Neural cell (in vitro differentiated cells): ENCODE data around the gene GLI3. TPM values are rescaled to one million over a fixed set of nuclear protein-coding genes. Genes with fewer than 3 reads are reported as not detected.

Experiments used
- H2AFZ ChIP-seq: fragments of 200-600, 300-800 bp; sonication (generic), shearing (Covaris generic); 2 replicates; pipeline ENCODE4 v1.6.0; 2014; ENCODE audit warnings: low read depth, mild to moderate bottlenecking, antibody characterized with exemption, low read length, moderate library complexity
- H3F3A ChIP-seq: fragments of 200-600 bp; shearing (Covaris generic); 2 replicates; pipeline ENCODE4 v1.6.1; 2016; ENCODE audit warnings: mild to moderate bottlenecking, moderate library complexity, mixed read lengths, antibody characterized with exemption, low read length; ENCODE audit not compliant: insufficient read depth, poor library complexity, severe bottlenecking
- H3K27ac ChIP-seq: fragments of 200-600, 300-800 bp; sonication (generic), shearing (Covaris generic); 2 replicates; pipeline ENCODE4 v1.5.1; 2014; ENCODE audit warnings: mild to moderate bottlenecking, low read length, moderate library complexity
- H3K27me3 ChIP-seq: fragments of 300-800, 200-600 bp; sonication (generic), shearing (Covaris generic); 2 replicates; pipeline ENCODE4 v1.6.0; 2014; ENCODE audit warnings: mild to moderate bottlenecking, low read depth, low read length, moderate library complexity; ENCODE audit not compliant: insufficient read depth
- H3K36me3 ChIP-seq: fragments of 300-800, 200-600 bp; sonication (generic), shearing (Covaris generic); 2 replicates; pipeline ENCODE4 v1.5.1; 2014; ENCODE audit warnings: mild to moderate bottlenecking, antibody characterized with exemption, low read length, moderate library complexity; ENCODE audit not compliant: insufficient read depth
- H3K4me2 ChIP-seq: fragments of 300-800, 200-600 bp; sonication (generic), shearing (Covaris generic); 2 replicates; pipeline ENCODE4 v1.6.0; 2014; ENCODE audit warnings: mild to moderate bottlenecking, low read length
- H3K4me3 ChIP-seq: fragments of 300-800, 200-600 bp; sonication (generic), shearing (Covaris generic); 2 replicates; pipeline ENCODE4 v1.5.1; 2014; ENCODE audit warnings: mild to moderate bottlenecking, low read length, moderate library complexity
- H3K79me2 ChIP-seq: fragments of 200-600 bp; shearing (Covaris generic); replicated peaks from 2 replicates; pipeline ENCODE4 v1.6.0; 2014; ENCODE audit warnings: mild to moderate bottlenecking, low read length, moderate library complexity; ENCODE audit not compliant: insufficient read depth
- H3K9ac ChIP-seq: fragments of 300-800, 200-600 bp; sonication (generic), shearing (Covaris generic); 2 replicates; pipeline ENCODE4 v1.6.1; 2016; ENCODE audit warnings: mild to moderate bottlenecking, low read length, mixed read lengths
- H3K9me2 ChIP-seq: fragments of 200-600 bp; shearing (Covaris generic); 2 replicates; pipeline ENCODE4 v1.6.1; 2016; ENCODE audit warnings: mild to moderate bottlenecking, low read length, mixed read lengths; ENCODE audit not compliant: insufficient read depth
- H3K9me3 ChIP-seq: fragments of 200-600, 300-800 bp; sonication (generic), shearing (Covaris generic); 2 replicates; pipeline ENCODE4 v1.6.1; 2016; ENCODE audit warnings: mild to moderate bottlenecking, mixed run types, low read length, moderate library complexity, mixed read lengths
- H4K20me1 ChIP-seq: fragments of 200-600 bp; shearing (Covaris generic); 2 replicates; pipeline ENCODE4 v1.6.1; 2016; ENCODE audit warnings: mild to moderate bottlenecking, mixed run types; ENCODE audit not compliant: insufficient read depth
- CTCF ChIP-seq: fragments of 450-650 bp; IDR thresholded peaks from 2 replicates; pipeline ENCODE4 v1.5.1; 2014; ENCODE audit warnings: antibody characterized with exemption, mild to moderate bottlenecking, moderate library complexity; ENCODE audit not compliant: poor library complexity, severe bottlenecking
- EP300 ChIP-seq: fragments of 450-650 bp; conservative IDR thresholded peaks from 2 replicates; pipeline ENCODE4 v1.6.1; 2014; ENCODE audit warnings: antibody characterized with exemption, mild to moderate bottlenecking, moderate library complexity; ENCODE audit not compliant: poor library complexity, severe bottlenecking
- EZH2 ChIP-seq: fragments of 200-600, 300-800 bp; shearing (Covaris generic), sonication (generic); IDR thresholded peaks from 2 replicates; pipeline ENCODE4 v1.6.1; 2014; ENCODE audit warnings: antibody characterized with exemption, low read length, borderline replicate concordance, mild to moderate bottlenecking; ENCODE audit not compliant: insufficient read depth, poor library complexity, severe bottlenecking
- MXI1 ChIP-seq: fragments of 450-650 bp; conservative IDR thresholded peaks from 2 replicates; pipeline ENCODE4 v1.6.1; 2014; ENCODE audit warnings: antibody characterized with exemption, mild to moderate bottlenecking; ENCODE audit not compliant: poor library complexity, severe bottlenecking
- POLR2AphosphoS5 ChIP-seq: IDR thresholded peaks from 2 replicates; pipeline ENCODE4 v1.6.1; 2012
- RAD21 ChIP-seq: fragments of 450-650 bp; conservative IDR thresholded peaks from 2 replicates; pipeline ENCODE4 v1.6.1; 2014; ENCODE audit warnings: antibody characterized with exemption, mild to moderate bottlenecking, moderate library complexity
- REST ChIP-seq: IDR thresholded peaks from 2 replicates; pipeline ENCODE4 v1.6.1; 2012; ENCODE audit warnings: borderline replicate concordance
- SMC3 ChIP-seq: fragments of 450-650 bp; conservative IDR thresholded peaks from 2 replicates; pipeline ENCODE4 v1.6.1; 2014; ENCODE audit warnings: antibody characterized with exemption, mild to moderate bottlenecking, moderate library complexity; ENCODE audit not compliant: poor library complexity
- TAF1 ChIP-seq: IDR thresholded peaks from 2 replicates; pipeline ENCODE4 v1.6.1; 2012; ENCODE audit warnings: low read depth
- polyA plus RNA-seq: library from polyadenylated mRNA; depleted of rRNA; stranded (reverse); fragments of >200 nt; gene quantifications from 2 replicates; pipeline ENCODE4 v1.2.3, GENCODE V29; 2014

The GLI3 gene
- polyA plus RNA-seq, 1 donor from 2014 or later, result 0.19 TPM

- H4K20me1 ChIP-seq, result no peaks in the 10 kb centered on the region
- TF ChIP-seq RAD21 (no peak), TAF1 (no peak), SMC3 (no peak), MXI1 (no peak), POLR2AphosphoS5 (no peak), EZH2 (no peak), REST (no peak), EP300 (no peak), CTCF (no peak)
- H3K4me2 ChIP-seq, result no peak overlapping the region
- no peaks in the 10 kb centered on the region for H3K36me3 ChIP-seq
- no peaks in the 10 kb centered on the region for H3F3A ChIP-seq
- H3K79me2 ChIP-seq, result peaks cover 88% of the 10 kb centered on the region
- no peak overlapping the region for H3K4me3 ChIP-seq
- H3K27me3 ChIP-seq, result peaks cover 23% of the 10 kb centered on the region
- H3K27ac ChIP-seq, result no peak overlapping the region
- H3K9me2 ChIP-seq, result no peaks in the 10 kb centered on the region
- no peak overlapping the region for H2AFZ ChIP-seq
- H3K9ac ChIP-seq, result no peak overlapping the region
- no peaks in the 10 kb centered on the region for H3K9me3 ChIP-seq
Observed at GRCh38 chr7:42099066-42099465, 137.9 kb downstream of the GLI3 start.

- Histone ChIP-seq H3K4me3 (no peak overlapping the region), H3K9me3 (no peaks in the 10 kb centered on the region), H2AFZ (no peak overlapping the region), H3K9ac (no peak overlapping the region), H3K27me3 (peaks cover 23% of the 10 kb centered on the region), H3K9me2 (no peaks in the 10 kb centered on the region), H4K20me1 (no peaks in the 10 kb centered on the region), H3K36me3 (no peaks in the 10 kb centered on the region), H3K79me2 (peaks cover 86% of the 10 kb centered on the region), H3F3A (no peaks in the 10 kb centered on the region), H3K4me2 (no peak overlapping the region), H3K27ac (no peak overlapping the region)
- no peak for TF ChIP-seq EP300
- peak; percentile 31 for TF ChIP-seq CTCF
Observed at GRCh38 chr7:42097752-42098151, 139.3 kb downstream of the GLI3 start.
